Gastrocnemius medialis (tissue), 4 donors: ENCODE results near the gene EFNA5.

Source experiments
- CTCF ChIP-seq, 5 experiments: fragments of 450-650 bp in 3 of 5; fragments of 200-600 bp in 2 of 5; sonication (generic) in 2 of 5; IDR thresholded peaks in 4 of 5; conservative IDR thresholded peaks in 1 of 5; 1 replicate in 4 of 5; 2 replicates in 1 of 5; pipeline ENCODE4 v1.5.1; 2016 to 2019; ENCODE audit warnings: antibody characterized with exemption in 5 of 5, mild to moderate bottlenecking in 3 of 5, moderate library complexity in 3 of 5
- POLR2A ChIP-seq, 2 donors: fragments of 450-650 bp; IDR thresholded peaks; one replicate each; pipeline ENCODE4 v1.6.1; 2017; ENCODE audit warnings: antibody characterized with exemption in 2 of 2, mild to moderate bottlenecking in 2 of 2, moderate library complexity in 2 of 2

GRCh38 chr5:107483231-107484024 lies 187.3 kb downstream of the EFNA5 start:
- no peak for TF ChIP-seq CTCF (IDR thresholded peaks at IDR 0.05 in 4 of 5, conservative IDR thresholded peaks at IDR 0.05 in 1 of 5)
- no peak for TF ChIP-seq POLR2A (IDR thresholded peaks at IDR 0.05)
